GM13976 (cell line): ENCODE results near the gene SLC13A2.

Experiments
- DNase-seq: peaks from one replicate; pipeline ENCODE4 v3.0.0; 2012; ENCODE audit warnings: low spot score
- in situ Hi-C: fragments of 300-500 bp; cut with MboI; formaldehyde crosslinking; loops from one replicate; pipeline ENCODE4 v1.12.0; 2022; ENCODE audit warnings: low sequenced_read_pairs, mixed read lengths, inconsistent platforms; ENCODE audit not compliant: unreplicated experiment
- TF ChIP-seq, protein P1 (sequence below): IDR thresholded peaks from 2 replicates; pipeline ENCODE4 v1.5.1; 2012; ENCODE audit warnings: borderline replicate concordance, mild to moderate bottlenecking; ENCODE audit not compliant: insufficient read depth; ENCODE audit errors: extremely low read depth, missing control alignments, control extremely low read depth

The SLC13A2 gene

DNA sequence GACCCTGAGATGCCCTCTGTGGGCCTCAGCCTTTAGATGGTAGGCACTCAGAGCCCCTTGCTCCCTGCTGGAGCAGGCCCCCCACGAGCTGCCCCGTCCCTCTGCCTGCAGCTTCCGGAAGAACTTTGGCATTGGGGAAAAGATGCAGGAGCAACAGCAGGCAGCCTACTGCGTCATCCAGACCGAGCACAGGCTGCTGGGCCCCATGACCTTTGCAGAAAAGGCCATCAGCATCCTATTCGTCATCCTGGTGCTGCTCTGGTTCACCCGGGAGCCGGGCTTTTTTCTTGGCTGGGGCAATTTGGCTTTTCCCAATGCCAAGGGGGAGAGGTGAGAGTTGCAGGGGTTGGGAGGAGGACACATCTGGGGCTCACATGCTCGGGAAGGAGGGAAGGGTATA lies 20.0 kb downstream of the SLC13A2 start:
- in situ Hi-C loops, result loop anchor here (10.0 kb wide), 1 partner anchor 51 kb away; no protein-coding TSS in a partner anchor
- DNase-seq, result no peak
- TF ChIP-seq, protein P1, sequence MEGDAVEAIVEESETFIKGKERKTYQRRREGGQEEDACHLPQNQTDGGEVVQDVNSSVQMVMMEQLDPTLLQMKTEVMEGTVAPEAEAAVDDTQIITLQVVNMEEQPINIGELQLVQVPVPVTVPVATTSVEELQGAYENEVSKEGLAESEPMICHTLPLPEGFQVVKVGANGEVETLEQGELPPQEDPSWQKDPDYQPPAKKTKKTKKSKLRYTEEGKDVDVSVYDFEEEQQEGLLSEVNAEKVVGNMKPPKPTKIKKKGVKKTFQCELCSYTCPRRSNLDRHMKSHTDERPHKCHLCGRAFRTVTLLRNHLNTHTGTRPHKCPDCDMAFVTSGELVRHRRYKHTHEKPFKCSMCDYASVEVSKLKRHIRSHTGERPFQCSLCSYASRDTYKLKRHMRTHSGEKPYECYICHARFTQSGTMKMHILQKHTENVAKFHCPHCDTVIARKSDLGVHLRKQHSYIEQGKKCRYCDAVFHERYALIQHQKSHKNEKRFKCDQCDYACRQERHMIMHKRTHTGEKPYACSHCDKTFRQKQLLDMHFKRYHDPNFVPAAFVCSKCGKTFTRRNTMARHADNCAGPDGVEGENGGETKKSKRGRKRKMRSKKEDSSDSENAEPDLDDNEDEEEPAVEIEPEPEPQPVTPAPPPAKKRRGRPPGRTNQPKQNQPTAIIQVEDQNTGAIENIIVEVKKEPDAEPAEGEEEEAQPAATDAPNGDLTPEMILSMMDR, result no peak

DNA sequence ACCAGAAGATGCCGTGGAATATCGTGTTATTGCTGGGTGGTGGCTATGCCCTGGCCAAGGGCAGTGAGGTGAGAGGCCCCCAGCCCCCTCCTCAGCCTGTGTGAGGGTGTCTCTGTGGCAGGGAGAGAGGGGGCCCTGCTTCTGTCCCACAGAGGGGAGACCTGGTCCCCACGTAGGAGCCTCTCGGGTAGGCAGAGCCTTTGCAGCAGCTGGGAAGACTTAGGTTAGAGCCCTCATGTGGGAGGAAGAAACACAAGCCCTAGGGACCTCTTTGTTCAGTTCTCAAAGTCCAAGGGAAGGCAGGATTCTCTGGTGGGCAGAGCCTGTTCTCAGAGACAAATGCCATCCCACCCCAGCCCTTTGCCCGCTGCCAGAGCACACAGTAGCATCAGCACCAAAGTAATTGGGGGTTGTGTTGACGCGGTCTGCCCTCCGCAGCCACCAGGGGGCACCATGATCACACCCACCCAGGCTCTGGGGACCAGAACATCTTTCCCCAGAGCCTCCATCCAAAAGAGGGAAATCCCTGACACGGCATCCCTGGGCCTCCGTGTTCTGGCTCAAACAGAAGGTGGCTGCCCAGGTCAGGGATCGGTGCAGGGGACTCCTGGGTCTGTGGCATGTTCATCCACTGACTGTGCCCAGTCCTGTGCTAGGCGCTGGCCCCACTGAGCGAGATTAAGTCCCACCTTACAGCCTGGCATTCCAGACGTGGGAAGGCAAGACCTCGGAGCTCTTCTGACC lies 21.2 kb downstream of the SLC13A2 start:
- TF ChIP-seq, protein P1, result peak; percentile 96
- peak; percentile 92 for DNase-seq
- in situ Hi-C loops, result loop anchor here (10.0 kb wide), 1 partner anchor 50 kb away; no protein-coding TSS in a partner anchor

DNA sequence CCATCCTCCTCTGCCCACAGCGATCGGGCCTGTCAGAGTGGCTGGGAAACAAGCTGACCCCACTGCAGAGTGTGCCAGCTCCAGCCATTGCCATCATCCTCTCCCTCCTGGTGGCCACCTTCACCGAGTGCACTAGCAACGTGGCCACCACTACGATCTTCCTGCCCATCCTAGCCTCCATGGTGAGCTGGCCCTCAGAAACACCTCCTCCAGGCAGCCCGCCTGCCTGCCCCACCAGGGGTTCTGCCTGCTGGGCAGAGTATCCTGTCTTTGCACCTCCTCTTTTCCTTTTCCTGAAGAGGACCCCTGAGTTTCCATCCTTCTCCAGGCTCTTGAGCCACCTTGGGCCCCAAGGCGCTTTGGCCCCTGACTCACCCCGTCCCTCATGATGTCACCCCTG lies 22.2 kb downstream of the SLC13A2 start:
- no peak for DNase-seq
- TF ChIP-seq, protein P1, result no peak
- in situ Hi-C loops, result loop anchor here (10.0 kb wide), 1 partner anchor 49 kb away; no protein-coding TSS in a partner anchor

DNA sequence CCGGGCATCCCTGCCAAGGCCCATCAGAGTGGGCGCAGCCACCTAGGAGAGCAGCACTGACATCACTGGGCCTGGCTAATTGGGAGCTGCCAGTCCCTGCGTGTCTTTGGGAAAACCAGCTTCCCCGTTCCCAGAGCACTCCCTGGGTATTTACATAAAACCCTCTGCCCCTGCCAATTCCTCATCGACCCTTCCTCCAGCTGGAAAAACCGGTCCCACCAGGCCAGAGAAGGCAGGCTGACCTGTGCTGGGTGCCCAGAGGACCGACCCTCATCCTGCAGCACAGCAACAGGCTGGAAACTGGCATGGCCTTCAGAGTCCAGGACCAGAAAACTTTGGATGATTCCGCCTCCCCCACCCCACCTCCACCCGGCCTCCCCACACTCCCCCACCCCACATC lies 24.5 kb downstream of the SLC13A2 start:
- no peak for DNase-seq
- TF ChIP-seq, protein P1, result no peak

DNA sequence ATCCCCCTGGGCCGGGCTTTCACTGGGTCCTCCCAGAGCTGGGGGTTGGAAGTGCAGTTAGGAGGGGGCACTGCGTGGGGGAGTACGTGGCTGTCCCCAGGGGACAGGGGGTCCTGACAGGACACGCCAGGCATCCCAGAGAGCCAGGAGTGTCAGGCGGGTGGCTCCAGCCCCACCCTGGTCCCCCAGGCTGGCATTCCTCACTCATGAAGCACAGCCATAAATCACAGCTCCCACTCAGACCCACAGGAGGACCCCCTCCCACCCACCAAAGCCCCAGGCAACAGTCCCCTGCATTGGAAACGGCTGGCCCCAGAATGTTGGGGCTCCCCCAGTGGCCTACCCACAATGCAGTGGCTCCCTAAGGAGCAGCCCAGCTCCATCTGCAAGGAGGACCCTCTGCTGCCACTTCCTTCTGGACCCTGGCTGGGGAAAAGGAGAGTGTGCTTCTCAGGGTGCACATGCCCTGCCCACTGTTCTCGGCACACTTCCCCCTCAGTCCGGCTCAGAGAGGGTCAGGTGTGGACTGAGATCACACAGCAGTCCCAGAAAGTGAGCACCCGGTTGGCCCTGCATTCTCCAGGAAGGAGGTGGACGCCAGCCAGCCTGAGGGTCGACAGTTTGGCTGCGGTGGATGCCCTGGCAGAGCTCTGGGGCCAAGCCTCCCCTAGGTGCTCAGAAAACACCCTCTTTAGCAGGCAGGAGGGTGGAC lies 25.4 kb downstream of the SLC13A2 start:
- DNase-seq, result no peak
- TF ChIP-seq, protein P1, result no peak
- in situ Hi-C loops, result loop anchor here (10.0 kb wide), 1 partner anchor 46 kb away; no protein-coding TSS in a partner anchor

More for the DNA sequence above, 24.5 kb downstream of the SLC13A2 start:
- in situ Hi-C loops, result loop anchor here (10.0 kb wide), 1 partner anchor 47 kb away; no protein-coding TSS in a partner anchor

DNA sequence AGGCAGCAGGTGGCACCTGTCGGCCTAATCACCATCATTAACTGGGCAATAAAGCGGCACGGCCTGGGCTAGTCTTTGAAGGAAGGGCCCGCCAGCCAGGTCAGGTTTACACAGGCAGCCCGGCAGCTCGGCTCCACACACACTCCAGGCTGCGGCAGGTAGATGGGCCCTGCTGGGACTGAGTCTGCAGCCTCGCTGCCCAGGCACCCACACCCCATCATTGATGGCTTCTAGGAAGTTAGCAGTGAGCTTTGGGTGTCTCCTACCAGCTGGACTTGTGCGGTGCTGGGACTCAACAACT lies 25.9 kb downstream of the SLC13A2 start:
- DNase-seq, result no peak
- in situ Hi-C loops, result loop anchor here (10.0 kb wide), 1 partner anchor 45 kb away; no protein-coding TSS in a partner anchor
- TF ChIP-seq, protein P1, result no peak
